NCI-H1092 (cell line): ENCODE measurements around the gene ACAP2.
"Not testable (repeated sequence)": the region's sequence is repeated elsewhere in the genome, so short reads cannot be mapped to it uniquely, and the experiment has no call there.

Source experiments
- DNase-seq: peaks from one replicate; lab custom pipeline; 2025; lab: John Stamatoyannopoulos, UW

Gene ACAP2

GRCh38 chr3:195443391-195443989 lies 670 bp upstream of the ACAP2 start:
- DNase-seq: no peak

- DNase-seq: peak; percentile 17
These were observed 738 bp downstream of the ACAP2 start for GRCh38 chr3:195441992-195442572.

GRCh38 chr3:195441476-195441991 lies 1.3 kb downstream of the ACAP2 start:
- DNase-seq: no peak

- no peak for DNase-seq
These were observed 1.8 kb downstream of the ACAP2 start for GRCh38 chr3:195441051-195441450.

GRCh38 chr3:195440379-195440778 lies 2.4 kb downstream of the ACAP2 start:
- DNase-seq: no peak

GRCh38 chr3:195438371-195438770 lies 4.4 kb downstream of the ACAP2 start:
- no peak for DNase-seq

GRCh38 chr3:195425849-195426248 lies 17.0 kb downstream of the ACAP2 start:
- no peak for DNase-seq

GRCh38 chr3:195423818-195424217 lies 19.0 kb downstream of the ACAP2 start:
- no peak for DNase-seq

- DNase-seq: no peak
These were observed 21.4 kb downstream of the ACAP2 start for GRCh38 chr3:195421400-195421799.

- DNase-seq: no peak
These were observed 26.0 kb downstream of the ACAP2 start for GRCh38 chr3:195416795-195417194.

- DNase-seq: no peak
These were observed 31.0 kb downstream of the ACAP2 start for GRCh38 chr3:195411836-195412235.

- no peak for DNase-seq
These were observed 32.3 kb downstream of the ACAP2 start for GRCh38 chr3:195410546-195410945.

- no peak for DNase-seq
These were observed 35.0 kb downstream of the ACAP2 start for GRCh38 chr3:195407531-195408409.

GRCh38 chr3:195405651-195406050 lies 37.2 kb downstream of the ACAP2 start:
- DNase-seq: no peak

GRCh38 chr3:195403841-195404408 lies 38.9 kb downstream of the ACAP2 start:
- DNase-seq: no peak

- no peak for DNase-seq
These were observed 39.6 kb downstream of the ACAP2 start for GRCh38 chr3:195403244-195403643.

GRCh38 chr3:195401943-195402342 lies 40.9 kb downstream of the ACAP2 start:
- no peak for DNase-seq

- DNase-seq: not testable (repeated sequence)
These were observed 44.4 kb downstream of the ACAP2 start for GRCh38 chr3:195398460-195398859.

GRCh38 chr3:195397524-195397923 lies 45.3 kb downstream of the ACAP2 start:
- DNase-seq: no peak

- no peak for DNase-seq
These were observed 47.5 kb downstream of the ACAP2 start for GRCh38 chr3:195395208-195395816.

- DNase-seq: no peak
These were observed 48.1 kb downstream of the ACAP2 start for GRCh38 chr3:195394700-195395099.

- no peak for DNase-seq
These were observed 48.8 kb downstream of the ACAP2 start for GRCh38 chr3:195394024-195394423.
